K562 (cell line): ENCODE measurements around the gene MICAL2. TPM values are rescaled to one million over a fixed set of nuclear protein-coding genes. Genes with fewer than 3 reads are reported as not detected.

Experiments
- FOXA3 ChIP-seq, 2 experiments: fragments of 450-650 bp in 1 of 2; sonication (generic) in 1 of 2; formaldehyde crosslinking; IDR thresholded peaks in 1 of 2; conservative IDR thresholded peaks in 1 of 2; 2 replicates each; pipeline versions ENCODE4 v1.4.0 to v1.8.0; 2020 to 2022; ENCODE audit warnings: mild to moderate bottlenecking in 2 of 2, missing genetic modification reagents in 1 of 2
- MCM2 ChIP-seq: fragments of 450-650 bp; IDR thresholded peaks from 2 replicates; pipeline ENCODE4 v1.6.1; 2017; ENCODE audit warnings: low read depth, mild to moderate bottlenecking
- RBM25 ChIP-seq: fragments of 200-400 bp; formaldehyde crosslinking; IDR thresholded peaks from 2 replicates; pipeline ENCODE4 v1.6.1; 2018; ENCODE audit warnings: low read length, low read depth, moderate library complexity; ENCODE audit not compliant: severe bottlenecking
- TCF3 ChIP-seq: sonication (generic); formaldehyde crosslinking; IDR thresholded peaks from 2 replicates; pipeline ENCODE4 v1.4.0; 2020; ENCODE audit warnings: mild to moderate bottlenecking, missing genetic modification reagents
- ZNF174 ChIP-seq: fragments of 250-450 bp; sonication (Bioruptor Pico); IDR thresholded peaks from 2 replicates; pipeline ENCODE4 v1.4.0; 2020; ENCODE audit warnings: mild to moderate bottlenecking
- polyA plus RNA-seq, 8 experiments: library from polyadenylated mRNA; depleted of rRNA in 4 of 8; stranded (reverse) in 5 of 8; unstranded in 3 of 8; fragments of >200 nt; fragmentation: Nextera tagmentation in 2 of 8; fragmentation: Illumina TruSeq in 1 of 8; extraction: Ambion mirVana in 2 of 8; extraction: Trizol in 1 of 8; gene quantifications; 2 replicates each; pipeline versions ENCODE4 v1.2.1 to v1.2.3, GENCODE V29; 2011 to 2014; ENCODE audit warnings: inconsistent platforms in 1 of 8, missing spikeins in 1 of 8
- total RNA-seq, 7 experiments: library from RNA; depleted of rRNA in 6 of 7; stranded (reverse); fragments of >200 nt in 6 of 7; fragmentation: Illumina TruSeq in 2 of 7; extraction: Trizol in 2 of 7; gene quantifications; 2 replicates each; pipeline versions ENCODE4 v1.2.1 to v1.2.3, GENCODE V29; 2011 to 2021; ENCODE audit warnings: low replicate concordance in 1 of 7
- TF ChIP-seq, protein P1 (sequence below), 2 experiments: fragments of 450-650 bp; IDR thresholded peaks; 2 replicates each; pipeline ENCODE4 v1.6.1; 2016; ENCODE audit warnings: mild to moderate bottlenecking in 2 of 2, borderline replicate concordance in 1 of 2, low read depth in 1 of 2, moderate library complexity in 1 of 2

Gene MICAL2
- total and polyA plus RNA-seq, 9 of the 15 experiments (the other 6 are each of a cell fraction or from before 2014, with no cell fraction given) = 4.7 to 64.2 (median 33.6) TPM

DNA sequence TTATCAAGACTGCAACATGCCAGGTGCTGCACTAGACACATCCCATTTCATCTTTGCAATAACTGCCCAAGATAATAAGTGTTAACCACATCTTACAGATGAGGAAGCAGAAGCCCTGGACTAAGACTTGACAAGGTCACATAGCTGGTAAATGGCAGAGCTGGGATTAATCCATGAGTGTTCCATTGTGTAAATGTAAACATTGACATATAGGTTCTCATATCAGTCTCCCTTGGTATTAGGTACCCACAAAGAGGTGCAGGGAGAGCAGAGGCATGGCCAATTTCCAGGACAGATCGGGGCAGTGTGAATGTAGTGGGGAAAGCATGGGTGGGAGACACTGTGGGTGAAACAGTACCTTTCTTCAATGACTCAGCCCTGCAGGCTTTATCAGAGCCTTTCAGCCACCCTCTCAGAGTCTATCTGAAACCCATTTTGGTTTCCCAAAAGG is 17.9 kb downstream of the MICAL2 start (continued):
- TF ChIP-seq TCF3 (CRISPR knock-in tag) (0 out of 2 replicates have a peak, but pooled peaks have one; percentile 32), ZNF174 (CRISPR knock-in tag) (no peak), FOXA3 (CRISPR knock-in tag; conservative IDR thresholded peaks at IDR 0.05 in 1 of 2, IDR thresholded peaks at IDR 0.05 in 1 of 2) (peak in 1 of 2 experiments; percentile 28; a peak in 1 of 4 replicates), MCM2 (no peak), RBM25 (peak; percentile 73)
- TF ChIP-seq, protein P1, sequence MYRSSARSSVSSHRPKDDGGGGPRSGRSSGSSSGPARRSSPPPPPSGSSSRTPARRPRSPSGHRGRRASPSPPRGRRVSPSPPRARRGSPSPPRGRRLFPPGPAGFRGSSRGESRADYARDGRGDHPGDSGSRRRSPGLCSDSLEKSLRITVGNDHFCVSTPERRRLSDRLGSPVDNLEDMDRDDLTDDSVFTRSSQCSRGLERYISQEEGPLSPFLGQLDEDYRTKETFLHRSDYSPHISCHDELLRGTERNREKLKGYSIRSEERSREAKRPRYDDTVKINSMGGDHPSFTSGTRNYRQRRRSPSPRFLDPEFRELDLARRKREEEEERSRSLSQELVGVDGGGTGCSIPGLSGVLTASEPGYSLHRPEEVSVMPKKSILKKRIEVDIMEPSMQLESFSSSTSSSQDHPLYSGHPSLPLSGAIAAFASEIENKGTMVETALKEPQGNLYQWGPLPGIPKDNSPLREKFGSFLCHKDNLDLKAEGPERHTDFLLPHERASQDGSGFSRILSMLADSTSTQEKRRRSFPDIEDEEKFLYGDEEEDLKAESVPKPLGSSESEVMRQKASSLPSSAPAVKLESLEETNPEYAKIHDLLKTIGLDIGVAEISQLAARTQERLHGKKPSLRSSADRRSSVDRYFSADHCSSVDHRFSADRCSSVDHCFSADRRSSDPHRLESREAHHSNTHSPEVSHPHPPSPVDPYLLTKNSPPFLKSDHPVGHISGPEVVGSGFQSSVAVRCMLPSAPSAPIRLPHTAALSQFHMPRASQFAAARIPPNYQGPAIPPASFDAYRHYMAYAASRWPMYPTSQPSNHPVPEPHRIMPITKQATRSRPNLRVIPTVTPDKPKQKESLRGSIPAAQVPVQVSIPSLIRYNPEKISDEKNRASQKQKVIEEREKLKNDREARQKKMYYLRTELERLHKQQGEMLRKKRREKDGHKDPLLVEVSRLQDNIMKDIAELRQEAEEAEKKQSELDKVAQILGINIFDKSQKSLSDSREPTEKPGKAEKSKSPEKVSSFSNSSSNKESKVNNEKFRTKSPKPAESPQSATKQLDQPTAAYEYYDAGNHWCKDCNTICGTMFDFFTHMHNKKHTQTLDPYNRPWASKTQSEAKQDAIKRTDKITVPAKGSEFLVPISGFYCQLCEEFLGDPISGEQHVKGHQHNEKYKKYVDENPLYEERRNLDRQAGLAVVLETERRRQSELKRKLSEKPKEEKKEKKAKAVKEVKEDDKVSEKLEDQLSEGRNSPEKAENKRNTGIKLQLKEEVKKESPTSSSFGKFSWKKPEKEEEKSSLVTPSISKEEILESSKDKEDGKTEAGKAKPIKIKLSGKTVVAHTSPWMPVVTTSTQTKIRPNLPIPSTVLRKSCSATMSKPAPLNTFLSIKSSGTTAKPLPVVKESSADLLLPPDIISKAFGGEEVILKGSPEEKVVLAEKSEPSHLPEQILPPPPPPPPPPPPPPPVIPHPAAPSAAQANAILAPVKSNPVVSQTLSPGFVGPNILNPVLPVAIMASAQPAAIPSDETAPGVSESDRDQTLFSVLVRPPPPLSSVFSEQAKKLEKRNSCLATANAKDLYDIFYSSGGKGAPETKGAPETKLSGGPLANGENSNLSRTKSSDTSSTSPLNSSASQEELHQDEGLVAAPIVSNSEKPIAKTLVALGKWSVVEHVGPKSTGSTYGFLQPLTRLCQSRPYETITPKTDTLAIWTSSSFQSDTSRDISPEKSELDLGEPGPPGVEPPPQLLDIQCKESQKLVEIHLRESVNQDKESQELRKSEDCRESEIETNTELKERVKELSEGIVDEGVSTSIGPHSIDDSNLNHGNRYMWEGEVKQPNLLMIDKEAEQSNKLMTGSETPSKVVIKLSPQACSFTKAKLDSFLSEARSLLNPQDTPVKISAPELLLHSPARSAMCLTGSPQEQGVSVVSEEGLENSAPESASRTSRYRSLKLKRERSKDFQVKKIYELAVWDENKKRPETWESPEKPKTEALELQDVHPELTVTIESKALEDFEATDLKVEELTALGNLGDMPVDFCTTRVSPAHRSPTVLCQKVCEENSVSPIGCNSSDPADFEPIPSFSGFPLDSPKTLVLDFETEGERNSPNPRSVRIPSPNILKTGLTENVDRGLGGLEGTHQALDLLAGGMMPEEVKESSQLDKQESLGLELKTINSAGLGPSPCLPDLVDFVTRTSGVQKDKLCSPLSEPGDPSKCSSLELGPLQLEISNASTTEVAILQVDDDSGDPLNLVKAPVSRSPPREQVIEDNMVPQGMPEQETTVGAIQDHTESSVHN (IDR thresholded peaks at IDR 0.05; ENCODE audit: borderline replicate concordance in 1 of 2, low read depth in 1 of 2) = no peak
